Lower leg skin (tissue), 3 donors: Measurements from ENCODE around the gene DUSP22.

Source experiments
- POLR2A ChIP-seq, 2 donors: fragments of 450-650 bp; IDR thresholded peaks; one replicate each; pipeline ENCODE4 v1.6.1; 2016 to 2017; ENCODE audit warnings: antibody characterized with exemption in 2 of 2, mild to moderate bottlenecking in 1 of 2, moderate library complexity in 1 of 2
- TF ChIP-seq, protein P1 (sequence below), 3 donors: fragments of 450-650 bp; IDR thresholded peaks; one replicate each; pipeline ENCODE4 v1.5.1; 2016; ENCODE audit warnings: antibody characterized with exemption in 3 of 3, mild to moderate bottlenecking in 3 of 3, moderate library complexity in 2 of 3

DNA sequence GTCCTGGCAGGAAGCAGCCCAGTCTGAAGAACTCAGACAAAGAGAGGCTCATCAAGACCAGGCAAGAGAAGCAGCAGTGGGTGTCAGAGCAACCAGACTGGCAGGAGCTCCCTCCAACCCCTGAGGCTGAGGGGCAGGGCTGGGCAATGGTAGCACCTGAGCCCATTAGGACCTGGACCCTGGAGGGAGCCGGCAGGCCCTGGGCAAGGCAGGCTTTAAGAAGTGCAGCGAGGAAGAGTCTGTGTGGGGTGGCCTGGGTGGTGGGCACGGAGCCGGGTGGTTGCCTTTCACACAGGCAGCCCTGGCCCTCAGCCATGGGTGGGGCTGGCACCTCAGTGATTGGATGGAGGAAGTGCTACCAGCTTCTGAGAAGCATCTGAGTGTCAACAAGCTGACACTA is 66.1 kb downstream of the DUSP22 start:
- TF ChIP-seq POLR2A (IDR thresholded peaks at IDR 0.05), result no peak
- TF ChIP-seq, protein P1, sequence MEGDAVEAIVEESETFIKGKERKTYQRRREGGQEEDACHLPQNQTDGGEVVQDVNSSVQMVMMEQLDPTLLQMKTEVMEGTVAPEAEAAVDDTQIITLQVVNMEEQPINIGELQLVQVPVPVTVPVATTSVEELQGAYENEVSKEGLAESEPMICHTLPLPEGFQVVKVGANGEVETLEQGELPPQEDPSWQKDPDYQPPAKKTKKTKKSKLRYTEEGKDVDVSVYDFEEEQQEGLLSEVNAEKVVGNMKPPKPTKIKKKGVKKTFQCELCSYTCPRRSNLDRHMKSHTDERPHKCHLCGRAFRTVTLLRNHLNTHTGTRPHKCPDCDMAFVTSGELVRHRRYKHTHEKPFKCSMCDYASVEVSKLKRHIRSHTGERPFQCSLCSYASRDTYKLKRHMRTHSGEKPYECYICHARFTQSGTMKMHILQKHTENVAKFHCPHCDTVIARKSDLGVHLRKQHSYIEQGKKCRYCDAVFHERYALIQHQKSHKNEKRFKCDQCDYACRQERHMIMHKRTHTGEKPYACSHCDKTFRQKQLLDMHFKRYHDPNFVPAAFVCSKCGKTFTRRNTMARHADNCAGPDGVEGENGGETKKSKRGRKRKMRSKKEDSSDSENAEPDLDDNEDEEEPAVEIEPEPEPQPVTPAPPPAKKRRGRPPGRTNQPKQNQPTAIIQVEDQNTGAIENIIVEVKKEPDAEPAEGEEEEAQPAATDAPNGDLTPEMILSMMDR (IDR thresholded peaks at IDR 0.05), result no peak
